Mononuclear cell (primary cell): ENCODE results near the gene GRM7. TPM values are rescaled to one million over a fixed set of nuclear protein-coding genes. Genes with fewer than 3 reads are reported as not detected.

Experiments used
- H3K27me3 ChIP-seq: 2 replicates; pipeline ENCODE4 v1.6.0; 2011; ENCODE audit warnings: low read length, control low read depth; ENCODE audit not compliant: insufficient read depth
- H3K4me1 ChIP-seq: 2 replicates; pipeline ENCODE4 v1.5.1; 2011; ENCODE audit warnings: mild to moderate bottlenecking, low read length, control low read depth; ENCODE audit not compliant: insufficient read depth
- H3K4me3 ChIP-seq: 2 replicates; pipeline ENCODE4 v1.5.1; 2011; ENCODE audit warnings: mild to moderate bottlenecking, low read length, moderate library complexity
- H3K9me3 ChIP-seq: 2 replicates; pipeline ENCODE4 v1.5.1; 2011; ENCODE audit warnings: low read depth, mild to moderate bottlenecking, control low read depth, low read length
- total RNA-seq: library from RNA; depleted of rRNA; stranded (reverse); fragments of >200 nt; gene quantifications from one replicate; pipeline ENCODE4 v1.2.3, GENCODE V29; 2012

GRM7 gene
- total RNA-seq, 1 donor = not detected

DNA sequence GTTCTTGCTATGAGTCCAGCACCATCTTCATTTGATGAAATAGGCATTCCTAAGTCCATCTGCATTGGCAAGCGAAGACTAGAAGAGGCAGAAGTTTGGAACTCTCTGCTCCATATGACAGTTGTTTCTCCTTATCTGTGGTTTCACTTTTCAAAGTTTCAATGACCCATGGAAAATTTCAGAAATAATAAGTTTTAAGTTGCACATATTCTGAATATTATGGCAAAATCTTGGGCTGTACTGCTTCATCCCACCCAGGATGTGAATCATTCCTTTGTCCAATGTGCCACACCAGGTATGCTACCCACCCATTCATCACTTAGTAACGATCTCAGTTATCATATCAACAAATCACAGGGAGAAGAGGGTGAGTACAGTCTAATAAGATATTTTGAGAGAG is 647.9 kb downstream of the GRM7 start:
- H3K4me3 ChIP-seq = no peak overlapping the region
- no peaks in the 10 kb centered on the region for H3K27me3 ChIP-seq
- H3K9me3 ChIP-seq = no peaks in the 10 kb centered on the region
- H3K4me1 ChIP-seq = no peaks in the 10 kb centered on the region

DNA sequence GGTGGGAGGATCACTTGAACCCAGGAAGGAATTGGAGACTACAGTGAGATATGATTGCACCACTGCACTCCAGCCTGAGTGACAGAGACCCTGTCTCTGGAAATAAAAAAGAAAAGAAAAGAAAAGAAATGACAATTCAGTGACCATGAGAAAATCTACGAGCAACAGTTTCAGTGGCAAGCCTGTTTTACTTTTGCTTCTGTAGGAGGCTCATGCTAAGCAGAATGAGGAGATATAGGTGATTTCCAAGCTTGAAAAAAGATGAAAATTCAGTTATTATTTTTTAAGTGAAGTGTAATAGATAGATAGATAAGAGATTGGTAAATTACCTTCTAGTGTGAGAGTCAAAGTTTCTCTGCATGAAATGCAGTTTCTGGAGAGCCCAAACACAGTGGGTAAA is 651.1 kb downstream of the GRM7 start:
- Histone ChIP-seq H3K4me1 (no peaks in the 10 kb centered on the region), H3K9me3 (no peaks in the 10 kb centered on the region), H3K27me3 (no peaks in the 10 kb centered on the region), H3K4me3 (no peak overlapping the region)

DNA sequence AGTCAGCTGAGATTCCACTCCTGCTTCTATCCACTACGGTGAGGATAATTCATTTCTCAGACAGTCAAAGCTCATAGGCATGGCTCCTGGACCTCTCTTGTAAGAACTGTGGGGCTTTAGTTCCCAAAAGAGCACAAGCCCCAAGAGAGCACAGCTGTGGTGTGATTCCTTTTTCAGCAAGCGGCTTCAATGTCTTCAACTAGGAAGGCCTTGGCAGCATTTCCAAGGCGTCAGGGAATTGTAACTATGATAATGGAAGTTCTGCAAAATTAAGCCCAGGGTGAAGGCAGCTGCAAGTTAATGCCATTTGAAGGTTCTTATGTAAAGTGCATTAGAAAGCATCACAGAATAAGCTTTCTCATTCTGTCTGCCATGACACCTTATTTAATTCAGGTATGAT is 657.1 kb downstream of the GRM7 start:
- no peak overlapping the region for H3K4me3 ChIP-seq
- no peaks in the 10 kb centered on the region for H3K27me3 ChIP-seq
- H3K9me3 ChIP-seq = no peaks in the 10 kb centered on the region
- no peaks in the 10 kb centered on the region for H3K4me1 ChIP-seq

DNA sequence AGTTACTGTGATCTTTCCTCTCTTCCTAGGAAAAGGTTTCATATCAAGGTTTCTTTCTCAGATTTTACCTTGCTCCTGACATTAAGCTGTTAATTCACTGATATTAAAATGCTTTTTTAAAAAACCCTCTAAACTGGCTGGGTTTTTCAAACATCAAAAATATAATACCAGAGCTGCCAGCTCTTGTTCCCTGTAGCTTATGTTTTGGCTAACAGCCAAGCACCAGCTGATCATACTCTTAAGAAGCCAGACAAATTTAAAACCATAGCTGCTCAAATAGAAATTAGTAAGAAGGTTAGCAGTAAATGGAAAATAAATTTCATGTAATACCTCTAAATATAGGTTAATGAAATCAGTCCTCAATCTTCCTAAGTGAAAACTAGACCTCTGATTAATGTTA is 657.5 kb downstream of the GRM7 start:
- H3K4me3 ChIP-seq = no peak overlapping the region
- H3K27me3 ChIP-seq = no peaks in the 10 kb centered on the region

DNA sequence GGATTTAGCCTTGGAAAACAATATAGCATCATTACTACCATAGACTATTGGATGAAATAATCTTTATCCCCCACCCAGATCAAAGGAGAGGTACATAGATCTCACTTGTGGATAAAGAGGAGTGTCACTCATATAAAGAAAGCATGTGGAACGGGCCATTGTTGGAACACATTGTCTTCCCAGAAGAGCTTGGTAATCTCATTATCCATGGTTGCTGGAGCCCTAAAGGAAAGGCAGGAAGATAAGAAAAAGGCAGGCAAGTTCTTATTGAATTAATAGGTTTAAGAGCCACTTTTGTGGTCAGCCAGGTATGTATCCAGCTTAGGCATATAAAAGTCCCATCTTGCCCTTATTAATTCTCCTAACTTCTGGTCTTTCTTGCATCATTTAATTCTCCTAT is 659.1 kb downstream of the GRM7 start:
- Histone ChIP-seq H3K4me1 (no peaks in the 10 kb centered on the region), H3K9me3 (no peaks in the 10 kb centered on the region), H3K4me3 (no peak overlapping the region), H3K27me3 (no peaks in the 10 kb centered on the region)

More for the DNA sequence above, 657.5 kb downstream of the GRM7 start:
- Histone ChIP-seq H3K9me3 (no peaks in the 10 kb centered on the region), H3K4me1 (no peaks in the 10 kb centered on the region)

DNA sequence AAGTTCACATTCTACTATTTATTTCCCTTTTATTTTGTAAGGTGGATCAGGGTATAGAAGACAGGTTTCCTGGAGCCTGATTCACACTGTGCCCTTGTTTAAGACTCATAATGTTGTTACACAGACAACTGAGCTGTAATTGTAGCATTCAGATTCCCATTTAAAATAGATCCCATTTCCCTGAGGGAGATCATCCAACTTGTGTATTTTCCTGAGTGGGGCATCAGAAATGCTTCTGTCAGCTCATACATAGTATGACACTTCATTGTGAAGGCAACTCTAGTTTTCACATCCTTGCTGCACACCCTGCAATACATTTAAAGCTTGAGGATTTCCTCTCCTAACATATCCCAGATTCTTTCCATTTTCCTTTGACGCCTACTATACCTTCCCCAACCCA is 659.7 kb downstream of the GRM7 start:
- no peaks in the 10 kb centered on the region for H3K27me3 ChIP-seq
- no peaks in the 10 kb centered on the region for H3K9me3 ChIP-seq
- H3K4me1 ChIP-seq = no peaks in the 10 kb centered on the region
- no peak overlapping the region for H3K4me3 ChIP-seq

DNA sequence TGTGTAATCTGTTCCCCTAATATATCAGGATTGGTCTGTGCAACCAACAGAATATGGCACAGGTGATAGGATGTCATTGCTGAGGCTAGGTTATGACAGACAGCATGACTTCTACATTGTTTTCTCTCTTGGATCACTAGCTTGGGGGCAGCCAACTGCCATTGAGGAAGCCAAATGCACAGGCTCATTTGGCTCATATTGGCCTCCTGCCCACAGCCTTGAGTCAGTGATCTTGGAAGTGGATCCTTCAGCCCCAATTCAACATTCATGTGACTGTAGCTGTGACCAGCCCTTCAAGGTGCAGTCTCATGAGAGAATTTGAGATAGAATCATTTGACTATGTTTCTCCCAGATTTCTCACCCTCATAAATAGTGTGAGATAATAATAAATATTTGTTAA is 675.6 kb downstream of the GRM7 start:
- Histone ChIP-seq H3K27me3 (no peaks in the 10 kb centered on the region), H3K4me1 (no peaks in the 10 kb centered on the region)

DNA sequence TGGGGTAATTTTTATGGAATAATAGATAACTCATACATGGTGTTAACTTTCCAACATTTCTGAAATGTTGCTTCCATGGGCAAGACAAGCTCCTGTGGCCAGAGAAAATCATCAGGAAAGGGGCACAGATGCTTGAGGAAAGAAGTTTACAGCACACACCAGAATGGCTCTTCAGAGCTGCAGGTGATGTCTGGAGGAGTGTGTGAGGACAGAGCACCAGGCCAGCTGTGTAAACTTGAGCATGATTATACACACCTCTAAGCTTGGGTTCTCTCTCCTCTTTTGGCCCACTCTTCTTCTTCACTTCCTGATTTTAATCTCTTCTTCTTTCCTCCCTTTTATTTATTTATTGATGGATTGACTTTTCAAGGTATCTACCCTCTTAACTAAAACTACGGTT is 676.0 kb downstream of the GRM7 start:
- H3K4me3 ChIP-seq = no peak overlapping the region
- no peaks in the 10 kb centered on the region for H3K4me1 ChIP-seq
- H3K27me3 ChIP-seq = no peaks in the 10 kb centered on the region
- H3K9me3 ChIP-seq = no peaks in the 10 kb centered on the region

More for the DNA sequence above, 675.6 kb downstream of the GRM7 start:
- Histone ChIP-seq H3K9me3 (no peaks in the 10 kb centered on the region), H3K4me3 (no peak overlapping the region)

DNA sequence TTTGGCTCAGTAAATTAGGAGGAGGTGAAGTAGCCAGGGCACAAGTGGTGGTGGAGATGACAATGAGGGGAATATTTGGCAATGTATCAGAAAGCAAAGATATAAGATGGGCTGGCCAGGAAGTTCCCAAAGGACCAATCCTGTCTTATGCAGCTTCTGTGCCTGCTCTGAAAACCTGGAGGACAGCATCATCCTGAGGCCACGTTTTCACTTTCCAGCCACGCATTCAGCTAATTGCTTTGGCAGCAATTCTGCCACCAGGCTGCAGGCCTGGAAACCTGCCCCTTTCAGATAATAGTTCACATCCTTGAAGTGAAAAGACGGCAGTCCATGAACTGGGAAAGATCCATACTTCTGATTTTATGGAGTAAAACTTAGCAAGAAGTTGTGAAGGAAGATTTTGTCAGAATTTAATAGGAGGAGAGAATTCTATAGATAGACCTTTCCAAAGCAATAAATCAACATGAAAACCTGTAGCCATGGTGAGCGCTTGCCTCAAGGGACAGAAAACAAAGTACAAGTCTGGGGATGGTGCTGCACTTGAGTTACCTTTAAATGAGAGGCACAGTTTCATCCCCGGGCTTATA is 682.5 kb downstream of the GRM7 start:
- H3K27me3 ChIP-seq = no peaks in the 10 kb centered on the region
- H3K4me3 ChIP-seq = no peak overlapping the region
- H3K4me1 ChIP-seq = no peaks in the 10 kb centered on the region
- H3K9me3 ChIP-seq = no peaks in the 10 kb centered on the region

DNA sequence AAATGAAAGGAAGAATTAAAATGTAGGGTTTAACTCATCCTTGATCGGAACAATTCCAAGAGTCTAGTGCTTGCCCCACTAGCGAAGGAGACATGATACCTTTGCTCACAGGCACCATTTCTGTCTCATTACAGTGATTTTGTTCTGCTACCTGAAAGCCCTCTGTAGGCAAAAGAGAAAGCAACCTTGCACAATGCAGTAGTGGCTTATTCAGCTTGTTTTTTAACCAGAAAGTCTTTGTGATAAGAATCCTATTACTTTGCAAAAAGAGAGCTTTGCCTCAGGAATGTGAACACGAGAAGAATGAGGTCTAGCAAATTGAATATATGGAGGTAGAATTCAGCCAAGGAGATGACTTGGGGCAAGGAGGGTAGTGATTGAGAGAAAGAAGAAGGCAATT is 684.4 kb downstream of the GRM7 start:
- no peaks in the 10 kb centered on the region for H3K27me3 ChIP-seq
- H3K9me3 ChIP-seq = no peaks in the 10 kb centered on the region
- H3K4me3 ChIP-seq = no peak overlapping the region
- H3K4me1 ChIP-seq = no peaks in the 10 kb centered on the region

DNA sequence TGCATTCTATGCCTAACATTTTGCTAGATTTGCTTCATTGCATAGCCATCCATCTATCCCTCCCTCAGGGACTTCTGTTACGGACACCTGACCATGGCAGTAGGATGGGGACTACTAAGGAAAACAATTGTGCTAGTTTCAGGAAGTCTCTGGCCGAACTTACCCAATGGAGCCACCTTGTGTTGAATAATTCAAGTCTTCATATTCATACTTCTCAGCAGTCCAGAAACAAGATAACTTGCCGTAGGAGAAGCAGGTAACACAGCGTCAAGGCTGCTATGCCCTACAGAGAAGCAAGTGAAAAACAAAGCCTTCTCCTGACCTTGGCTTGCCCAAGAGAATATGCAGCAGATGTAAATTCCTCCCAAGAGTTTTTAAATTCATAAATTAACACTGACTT is 685.3 kb downstream of the GRM7 start:
- Histone ChIP-seq H3K4me1 (no peaks in the 10 kb centered on the region), H3K4me3 (no peak overlapping the region), H3K27me3 (no peaks in the 10 kb centered on the region), H3K9me3 (no peaks in the 10 kb centered on the region)

DNA sequence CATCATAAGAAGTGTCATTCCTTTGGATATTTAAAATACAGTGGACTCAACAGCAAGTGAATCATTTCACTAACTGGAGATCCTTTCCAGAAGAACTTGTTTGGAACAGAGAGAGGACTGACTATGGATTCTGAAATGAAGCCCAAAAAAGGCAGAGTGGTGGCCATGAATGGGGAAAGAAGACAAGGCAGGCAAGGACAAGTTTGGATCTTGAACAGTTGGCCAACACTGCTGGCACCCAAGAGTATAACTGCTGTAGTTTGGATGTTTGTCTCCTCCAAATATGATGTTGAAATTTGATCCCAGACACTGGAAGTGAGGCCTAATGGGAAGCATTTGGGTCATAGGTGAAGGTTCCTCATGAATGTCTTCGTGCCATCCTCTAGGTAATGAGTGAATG is 686.9 kb downstream of the GRM7 start:
- Histone ChIP-seq H3K9me3 (no peaks in the 10 kb centered on the region), H3K4me3 (no peak overlapping the region)

DNA sequence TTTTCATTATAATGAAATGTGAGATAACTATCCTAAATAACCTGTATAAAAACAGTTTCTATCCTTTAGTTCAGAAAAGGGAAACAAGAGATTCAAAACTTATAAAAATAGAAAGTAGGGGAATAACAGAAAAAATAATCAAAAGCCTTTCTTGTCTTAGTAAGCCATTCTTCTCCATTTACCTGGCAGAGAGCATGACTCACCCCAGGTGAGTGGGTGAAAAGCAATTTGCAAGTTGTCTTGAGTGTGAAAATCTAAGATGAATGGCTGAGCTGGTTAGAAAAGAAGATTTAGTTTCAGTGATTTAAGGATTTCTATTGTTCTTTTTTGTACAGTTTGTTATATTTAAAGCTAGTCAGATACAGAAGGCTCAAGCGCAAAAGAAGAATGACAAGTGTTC is 702.0 kb downstream of the GRM7 start:
- H3K4me3 ChIP-seq = no peak overlapping the region
- no peaks in the 10 kb centered on the region for H3K9me3 ChIP-seq
- no peaks in the 10 kb centered on the region for H3K27me3 ChIP-seq
- no peaks in the 10 kb centered on the region for H3K4me1 ChIP-seq

More for the DNA sequence above, 686.9 kb downstream of the GRM7 start:
- no peaks in the 10 kb centered on the region for H3K4me1 ChIP-seq
- no peaks in the 10 kb centered on the region for H3K27me3 ChIP-seq

DNA sequence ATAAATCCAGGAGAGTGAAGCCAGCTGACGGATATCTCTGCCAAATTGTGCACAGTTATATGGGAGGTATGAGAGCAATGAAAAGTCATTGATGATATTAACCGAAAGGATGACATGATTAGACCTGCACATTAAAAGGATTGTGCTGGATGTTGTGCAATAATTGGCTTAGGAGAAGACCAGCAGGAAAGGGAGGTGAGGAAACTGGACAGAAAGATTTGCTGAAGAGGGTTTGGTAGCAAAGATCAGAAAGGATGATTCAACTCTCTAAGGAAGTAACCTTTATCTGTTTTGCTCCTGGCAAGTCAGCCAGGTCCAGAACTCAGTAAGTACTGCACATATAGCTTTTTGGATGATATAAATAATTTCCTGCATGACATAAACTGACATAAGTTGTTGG is 704.7 kb downstream of the GRM7 start:
- Histone ChIP-seq H3K27me3 (no peaks in the 10 kb centered on the region), H3K4me3 (no peak overlapping the region), H3K4me1 (no peaks in the 10 kb centered on the region), H3K9me3 (no peaks in the 10 kb centered on the region)

DNA sequence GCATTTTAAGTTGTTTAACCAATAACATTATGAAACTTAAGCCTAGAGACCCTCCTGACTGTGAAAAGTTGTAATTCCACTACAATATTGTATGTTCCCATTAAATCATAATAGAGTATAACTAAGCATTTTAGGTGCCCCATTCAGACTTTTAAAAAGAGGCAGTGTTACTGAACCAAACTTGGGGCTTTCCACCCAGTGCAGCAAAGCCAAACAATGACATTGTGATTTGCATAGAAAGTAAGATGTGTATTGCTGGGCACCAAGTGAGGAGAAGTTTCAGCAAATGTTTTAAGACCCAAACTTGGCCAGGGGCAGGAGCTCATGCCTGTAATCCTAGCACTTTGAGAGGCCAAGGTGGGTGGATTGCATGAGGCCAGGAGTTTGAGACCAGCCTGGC is 706.2 kb downstream of the GRM7 start:
- Histone ChIP-seq H3K9me3 (no peaks in the 10 kb centered on the region), H3K4me3 (no peak overlapping the region), H3K4me1 (no peaks in the 10 kb centered on the region), H3K27me3 (no peaks in the 10 kb centered on the region)

DNA sequence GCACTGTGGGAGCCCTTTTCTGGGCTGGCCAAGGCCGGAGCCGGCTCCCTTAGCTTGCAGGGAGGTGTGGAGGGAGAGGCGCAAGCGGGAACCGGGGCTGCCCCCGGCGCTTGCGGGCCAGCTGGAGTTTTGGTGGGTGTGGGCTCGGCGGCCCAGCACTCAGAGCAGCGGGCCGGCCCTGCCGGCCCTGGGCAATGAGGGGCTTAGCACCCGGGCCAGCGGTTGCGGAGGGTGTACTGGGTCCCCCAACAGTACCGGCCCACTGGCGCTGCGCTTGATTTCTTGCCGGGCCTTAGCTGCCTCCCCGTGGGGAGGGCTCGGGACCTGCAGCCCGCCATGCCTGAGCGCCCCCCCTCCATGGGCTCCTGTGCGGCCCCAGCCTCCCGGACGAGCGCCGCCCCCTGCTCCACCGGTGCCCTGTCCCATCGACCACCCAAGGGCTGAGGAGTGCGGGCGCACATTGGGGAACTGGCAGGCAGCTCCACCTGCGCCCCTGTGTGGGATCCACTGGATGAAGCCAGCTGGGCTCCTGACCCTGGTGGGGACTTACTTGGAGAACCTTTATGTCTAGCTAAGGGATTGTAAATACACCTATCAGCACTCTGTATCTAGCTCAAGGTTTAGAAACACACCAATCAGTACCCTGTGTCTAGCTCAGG is 707.7 kb downstream of the GRM7 start:
- Histone ChIP-seq H3K27me3 (no peaks in the 10 kb centered on the region), H3K4me1 (no peaks in the 10 kb centered on the region), H3K9me3 (no peaks in the 10 kb centered on the region), H3K4me3 (no peak overlapping the region)
